C1 segment of cervical spinal cord (tissue), 14 donors: ENCODE results near the gene OR52K2.
"Not testable (repeated sequence)": the region's sequence is repeated elsewhere in the genome, so short reads cannot be mapped to it uniquely, and the experiment has no call there.

Experiments
- DNase-seq, 14 donors: peaks; one replicate each; lab custom pipeline; 2025; lab: John Stamatoyannopoulos, UW

Gene OR52K2

GRCh38 chr11:4448995-4449394 lies at the start of gene OR52K2:
Gene OR52K2 (plus strand): TSS chr11:4449295. CDS start chr11:4449340, 45 bp downstream.
- DNase-seq, result no peak

GRCh38 chr11:4406206-4406605 lies 42.9 kb upstream of the OR52K2 start:
- not testable (repeated sequence) for DNase-seq

- DNase-seq, result no peak
These were observed 32.8 kb upstream of the OR52K2 start for GRCh38 chr11:4416306-4416705.

GRCh38 chr11:4416816-4417215 lies 32.3 kb upstream of the OR52K2 start:
- no peak for DNase-seq

GRCh38 chr11:4418403-4418802 lies 30.7 kb upstream of the OR52K2 start:
- DNase-seq, result no peak

- DNase-seq, result no peak
These were observed 19.0 kb upstream of the OR52K2 start for GRCh38 chr11:4430051-4430450.

GRCh38 chr11:4433856-4434255 lies 15.2 kb upstream of the OR52K2 start:
- no peak for DNase-seq

GRCh38 chr11:4436411-4436810 lies 12.7 kb upstream of the OR52K2 start:
- DNase-seq, result no peak

GRCh38 chr11:4441515-4441914 lies 7.6 kb upstream of the OR52K2 start:
- no peak for DNase-seq

- DNase-seq, result no peak
These were observed 5.7 kb upstream of the OR52K2 start for GRCh38 chr11:4443232-4443891.

- no peak for DNase-seq
These were observed 4.0 kb downstream of the OR52K2 start for GRCh38 chr11:4453118-4453517.

GRCh38 chr11:4454021-4454420 lies 4.9 kb downstream of the OR52K2 start:
- DNase-seq, result no peak

- peak in 7 of 14 donors; percentile 5 to 26 (median 13) for DNase-seq
These were observed 6.3 kb downstream of the OR52K2 start for GRCh38 chr11:4455419-4455818.

GRCh38 chr11:4459500-4459899 lies 10.4 kb downstream of the OR52K2 start:
- DNase-seq, result peak in 5 of 14 donors; percentile 5 to 18 (median 8)

- DNase-seq, result no peak
These were observed 11.1 kb downstream of the OR52K2 start for GRCh38 chr11:4460151-4460550.

- DNase-seq, result no peak
These were observed 15.4 kb downstream of the OR52K2 start for GRCh38 chr11:4464216-4465159.

GRCh38 chr11:4465407-4465806 lies 16.3 kb downstream of the OR52K2 start:
- no peak for DNase-seq

GRCh38 chr11:4466131-4466870 lies 17.2 kb downstream of the OR52K2 start:
- no peak for DNase-seq

GRCh38 chr11:4466871-4467442 lies 17.9 kb downstream of the OR52K2 start:
- DNase-seq, result no peak

- no peak for DNase-seq
These were observed 18.9 kb downstream of the OR52K2 start for GRCh38 chr11:4467811-4468606.

- DNase-seq, result no peak
These were observed 30.5 kb downstream of the OR52K2 start for GRCh38 chr11:4479644-4480043.
